Suprapubic skin (tissue), 3 donors: ENCODE results near the gene AKT1S1.

ENCODE experiments used
- EP300 ChIP-seq: sonication (generic); formaldehyde crosslinking; IDR thresholded peaks from one replicate; pipeline ENCODE4 v1.6.1; 2017; ENCODE audit warnings: antibody characterized with exemption
- TF ChIP-seq, protein P1 (sequence below), 2 donors: fragments of 200-600 bp in 1 of 2; fragments of 450-650 bp in 1 of 2; sonication (generic) in 1 of 2; IDR thresholded peaks; one replicate each; pipeline ENCODE4 v1.5.1; 2016 to 2019; ENCODE audit warnings: antibody characterized with exemption in 2 of 2, mild to moderate bottlenecking in 1 of 2, moderate library complexity in 1 of 2

DNA sequence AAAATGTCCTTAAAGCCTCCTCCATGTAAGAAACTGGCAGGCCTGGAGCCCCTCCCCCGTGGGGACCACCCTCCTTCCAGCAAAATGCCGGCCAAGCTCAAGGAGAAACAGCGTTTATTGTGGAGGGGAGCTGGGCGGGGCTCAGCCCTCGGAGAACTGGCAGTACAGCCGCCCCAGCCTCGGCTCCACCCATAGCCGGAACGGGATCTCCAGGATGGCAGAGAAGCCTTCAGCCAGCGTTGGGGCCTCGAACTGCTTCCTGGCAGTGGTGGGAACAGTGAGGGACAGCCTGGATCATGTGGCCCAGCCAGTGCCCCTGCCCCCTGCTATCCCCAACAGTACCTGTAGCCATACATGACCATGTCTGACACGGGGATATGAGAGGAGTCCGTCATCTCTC lies 16.0 kb downstream of the AKT1S1 start:
- TF ChIP-seq, protein P1, sequence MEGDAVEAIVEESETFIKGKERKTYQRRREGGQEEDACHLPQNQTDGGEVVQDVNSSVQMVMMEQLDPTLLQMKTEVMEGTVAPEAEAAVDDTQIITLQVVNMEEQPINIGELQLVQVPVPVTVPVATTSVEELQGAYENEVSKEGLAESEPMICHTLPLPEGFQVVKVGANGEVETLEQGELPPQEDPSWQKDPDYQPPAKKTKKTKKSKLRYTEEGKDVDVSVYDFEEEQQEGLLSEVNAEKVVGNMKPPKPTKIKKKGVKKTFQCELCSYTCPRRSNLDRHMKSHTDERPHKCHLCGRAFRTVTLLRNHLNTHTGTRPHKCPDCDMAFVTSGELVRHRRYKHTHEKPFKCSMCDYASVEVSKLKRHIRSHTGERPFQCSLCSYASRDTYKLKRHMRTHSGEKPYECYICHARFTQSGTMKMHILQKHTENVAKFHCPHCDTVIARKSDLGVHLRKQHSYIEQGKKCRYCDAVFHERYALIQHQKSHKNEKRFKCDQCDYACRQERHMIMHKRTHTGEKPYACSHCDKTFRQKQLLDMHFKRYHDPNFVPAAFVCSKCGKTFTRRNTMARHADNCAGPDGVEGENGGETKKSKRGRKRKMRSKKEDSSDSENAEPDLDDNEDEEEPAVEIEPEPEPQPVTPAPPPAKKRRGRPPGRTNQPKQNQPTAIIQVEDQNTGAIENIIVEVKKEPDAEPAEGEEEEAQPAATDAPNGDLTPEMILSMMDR (IDR thresholded peaks at IDR 0.05), result no peak
- no peak for TF ChIP-seq EP300
